ENCODE results near the gene FCGBP.
"Not testable (repeated sequence)": the region's sequence is repeated elsewhere in the genome, so short reads cannot be mapped to it uniquely, and the experiment has no call there.

Gene FCGBP

DNA sequence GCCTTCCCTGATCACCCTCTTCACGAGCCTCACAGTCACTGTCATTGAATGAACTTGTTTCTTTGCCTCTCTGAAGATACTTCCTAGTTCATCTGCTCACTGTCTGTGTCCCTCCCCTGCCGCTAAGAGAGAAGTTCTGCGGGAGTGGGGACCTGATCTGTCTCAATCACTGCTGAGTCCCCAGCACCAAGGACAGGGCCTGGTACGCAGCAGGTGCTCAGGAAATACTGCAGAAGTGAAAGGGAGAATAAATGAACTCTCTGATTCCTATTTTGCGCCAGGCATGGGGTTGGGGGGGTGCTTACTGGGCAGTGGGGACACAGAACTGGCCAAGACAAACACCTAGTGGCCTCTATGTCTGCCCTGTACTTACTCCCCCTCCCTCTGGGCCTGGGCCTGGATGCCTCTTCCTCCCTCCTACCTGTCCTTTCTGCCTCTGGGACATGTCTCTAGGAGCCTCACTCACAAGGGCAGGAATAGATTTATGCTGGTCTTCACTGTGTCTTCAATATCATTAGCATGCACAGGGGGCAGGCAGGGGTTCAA lies 17.5 kb downstream of the FCGBP start:
- no peak for DNase-seq

DNA sequence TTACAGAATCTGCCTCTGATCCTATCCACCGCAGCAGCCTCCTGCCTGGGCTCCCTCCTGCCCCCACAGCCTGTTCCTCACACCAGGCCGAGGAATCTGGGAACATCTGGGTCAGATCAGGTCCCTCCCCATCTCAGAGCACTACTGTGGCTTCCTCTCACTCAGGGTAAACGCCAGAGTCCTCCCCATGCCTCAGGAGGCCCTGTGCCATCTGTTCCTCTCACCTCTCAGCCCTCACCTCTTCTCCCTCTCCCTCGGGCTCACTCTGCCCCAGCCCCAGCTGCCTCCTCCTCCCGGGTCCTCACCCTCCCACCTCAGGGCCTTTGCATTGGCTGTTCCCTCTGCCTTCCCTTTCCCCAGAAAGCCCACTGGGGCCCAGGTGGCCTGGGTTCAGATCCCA lies 18.2 kb downstream of the FCGBP start:
- peak; percentile 5 for DNase-seq

GRCh38 chr19:39915848-39916215 lies 18.6 kb downstream of the FCGBP start:
- DNase-seq, result no peak

- peak; percentile 36 for DNase-seq
Measured at GRCh38 chr19:39915101-39915847, 19.2 kb downstream of the FCGBP start.

GRCh38 chr19:39913682-39914333 lies 20.6 kb downstream of the FCGBP start:
- no peak for DNase-seq

- no peak for DNase-seq
Measured at GRCh38 chr19:39908803-39909202, 25.6 kb downstream of the FCGBP start.

DNA sequence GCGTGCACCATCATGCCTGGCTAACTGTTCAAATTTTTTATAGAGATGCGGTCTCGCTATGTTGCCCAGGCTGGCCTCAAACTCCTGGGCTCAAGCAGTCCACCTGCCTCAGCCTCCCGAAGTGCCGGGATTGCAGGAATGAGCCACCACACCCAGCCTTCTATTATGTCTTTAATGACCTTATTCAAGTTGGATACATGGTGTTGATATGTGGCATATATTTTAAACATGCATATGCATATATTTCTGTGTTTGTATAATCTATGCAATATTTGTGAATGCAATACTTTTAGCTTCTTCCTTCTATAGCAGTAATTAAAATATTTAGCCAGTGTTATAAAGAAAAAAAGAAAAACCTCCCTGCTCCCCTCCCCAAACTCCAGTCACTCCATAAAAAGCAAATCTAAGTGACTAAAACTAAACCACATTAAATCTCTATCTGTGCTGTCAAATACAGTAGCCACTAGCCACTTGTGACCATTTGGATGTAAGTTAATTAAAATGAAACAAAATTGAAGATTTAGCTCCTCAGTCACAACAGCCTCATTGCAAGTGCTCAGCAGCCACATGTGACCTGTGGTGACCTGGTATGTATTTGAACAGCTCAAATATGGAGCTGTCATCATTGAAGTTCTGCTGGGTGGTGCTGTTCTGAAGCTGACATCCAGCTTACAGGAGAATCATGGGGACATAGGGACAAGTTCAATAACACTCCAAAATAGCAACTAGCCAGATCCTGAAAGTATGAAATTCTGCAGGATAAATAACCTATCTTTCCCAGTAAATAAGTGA lies 27.4 kb downstream of the FCGBP start:
- no peak for DNase-seq

DNA sequence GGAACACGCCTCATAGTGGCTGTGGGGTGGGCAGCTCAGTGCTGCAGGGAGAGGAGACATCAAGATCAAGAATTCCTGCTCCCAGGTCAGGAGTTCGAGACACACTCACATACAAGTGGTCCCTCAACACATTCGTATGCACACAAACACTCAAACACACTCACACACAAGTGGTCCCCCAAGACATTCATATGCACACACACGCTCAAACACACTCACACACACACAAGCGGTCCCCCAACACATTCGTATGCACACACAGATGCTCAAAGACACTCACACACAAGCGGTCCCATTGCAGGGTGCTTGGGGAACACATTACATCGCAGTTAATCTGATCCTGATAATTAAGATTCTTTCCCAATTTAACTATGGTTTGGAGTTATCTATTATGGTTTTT lies 28.2 kb downstream of the FCGBP start:
- no peak for DNase-seq

GRCh38 chr19:39903486-39904091 lies 30.8 kb downstream of the FCGBP start:
- not testable (repeated sequence) for DNase-seq

- not testable (repeated sequence) for DNase-seq
Measured at GRCh38 chr19:39902326-39902725, 32.1 kb downstream of the FCGBP start.

DNA sequence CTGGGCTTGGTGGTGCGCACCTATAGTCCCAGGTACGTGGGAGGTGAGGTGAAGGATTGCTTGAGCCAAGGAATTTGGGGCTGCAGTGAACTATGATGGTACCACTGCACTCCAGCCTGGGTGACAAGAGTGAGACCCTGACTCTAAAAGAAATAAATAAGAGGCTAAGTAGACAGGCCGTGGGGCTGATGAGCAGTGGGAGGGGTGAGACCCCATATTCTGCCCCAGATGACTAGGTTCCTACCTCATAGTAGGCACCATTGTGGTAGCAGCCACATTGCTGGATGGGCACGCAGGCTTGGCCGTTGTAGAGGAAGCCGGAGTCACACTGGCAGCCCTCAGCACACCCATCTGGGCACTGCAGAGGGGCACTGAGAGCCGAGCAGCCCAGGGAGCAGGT lies 32.8 kb downstream of the FCGBP start:
- DNase-seq, result not testable (repeated sequence)

DNA sequence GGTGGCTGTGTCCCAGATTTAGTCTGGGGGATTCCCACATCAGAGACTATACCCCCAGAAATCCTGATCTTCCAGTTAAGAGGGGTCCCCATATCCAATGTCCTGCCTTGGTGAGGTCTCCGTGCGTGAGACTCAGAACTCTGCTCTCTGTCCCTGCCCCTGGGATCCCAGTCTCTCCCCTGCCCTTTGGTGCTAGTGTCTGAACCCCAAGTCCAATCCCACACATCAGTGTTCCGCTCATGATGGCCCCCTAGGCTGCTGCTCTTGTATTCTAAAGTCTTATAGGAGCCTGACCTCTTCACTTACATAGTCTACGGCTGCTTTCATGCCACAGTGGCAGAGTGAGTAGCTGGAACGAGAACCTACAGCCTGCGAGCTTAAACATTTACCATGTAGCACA lies 35.6 kb downstream of the FCGBP start:
- DNase-seq, result not testable (repeated sequence)

- DNase-seq, result peak; percentile 87
Measured at GRCh38 chr19:39897511-39898245, 36.8 kb downstream of the FCGBP start.

DNA sequence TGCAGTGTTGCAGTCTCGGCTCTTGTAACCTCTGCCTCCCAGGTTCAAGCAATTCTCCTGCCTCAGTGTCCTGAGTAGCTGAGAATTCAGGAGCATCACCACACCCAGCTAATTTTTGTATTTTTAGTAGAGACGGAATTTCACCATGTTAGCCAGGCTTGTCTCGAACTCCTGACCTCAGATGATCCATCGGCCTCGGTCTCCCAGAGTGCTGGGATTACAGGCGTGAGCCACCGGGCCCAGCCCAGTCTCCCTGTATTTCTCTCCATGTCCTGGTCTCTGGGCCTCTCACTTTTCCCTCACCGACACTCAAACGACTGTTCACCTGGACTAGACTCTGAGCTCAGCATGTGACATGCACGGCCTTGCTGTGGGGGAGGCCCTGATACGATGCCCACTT lies 39.3 kb downstream of the FCGBP start:
- DNase-seq, result not testable (repeated sequence)

- DNase-seq, result not testable (repeated sequence)
Measured at GRCh38 chr19:39894236-39894606, 40.2 kb downstream of the FCGBP start.

DNA sequence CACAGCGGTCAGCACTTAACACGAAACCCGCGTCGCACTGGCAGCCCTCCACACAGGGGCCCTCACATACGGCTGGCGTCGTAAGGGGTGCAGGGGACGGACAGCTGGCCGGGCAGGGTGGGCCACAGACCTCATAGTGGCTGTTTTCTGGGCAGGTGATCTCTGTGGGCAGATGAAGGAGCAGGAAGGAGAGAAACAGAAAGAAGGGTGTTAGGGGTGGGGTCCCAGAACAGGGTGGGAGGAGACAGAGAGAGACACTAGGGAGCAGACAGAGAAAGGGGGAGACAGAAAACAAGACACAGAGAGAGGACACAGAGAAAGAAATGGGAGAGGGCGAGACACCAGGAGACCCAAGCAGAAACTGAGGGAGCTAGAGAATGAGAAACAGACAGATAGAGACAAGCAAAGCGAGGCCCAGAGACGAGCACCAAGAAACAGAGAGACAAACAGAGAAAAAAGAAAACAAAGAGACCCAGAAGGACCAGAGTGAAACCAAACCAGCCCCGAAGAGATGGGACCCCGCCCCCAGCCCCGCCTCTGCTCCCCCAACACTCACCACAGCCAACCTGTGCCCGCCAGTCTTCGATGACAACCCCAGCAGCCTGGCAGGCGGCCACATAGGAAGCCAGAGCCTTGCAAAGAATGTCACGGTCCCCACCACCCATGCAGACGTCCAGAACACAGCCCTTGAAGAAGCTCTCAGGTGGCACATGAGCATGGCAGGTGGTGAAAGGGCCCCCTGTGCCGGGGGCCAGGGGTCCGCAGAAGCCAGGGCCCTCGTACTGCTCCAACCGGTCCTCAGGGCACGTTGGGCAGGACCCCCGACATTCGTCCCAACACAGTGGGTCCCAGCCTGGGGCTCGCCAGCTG lies 40.8 kb downstream of the FCGBP start:
- not testable (repeated sequence) for DNase-seq

DNA sequence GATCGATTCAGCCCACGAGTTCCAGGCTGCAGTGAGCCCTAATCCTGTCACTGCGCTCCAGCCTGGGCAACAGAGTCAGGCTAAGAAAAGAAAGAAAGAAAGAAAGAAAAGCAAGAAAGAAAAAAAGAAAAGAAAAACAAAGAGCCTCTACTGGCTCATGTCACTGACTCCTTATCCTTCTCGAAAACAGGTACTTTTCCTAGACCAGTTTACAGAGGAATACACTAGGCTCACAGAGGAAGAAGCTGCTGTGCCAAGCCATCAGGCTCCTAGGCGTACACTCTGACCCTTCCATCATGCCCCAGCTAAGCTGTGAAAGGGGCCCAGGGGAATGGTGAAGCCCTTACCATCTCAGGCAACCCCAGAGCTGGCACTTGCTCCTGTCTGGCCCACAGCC lies 41.9 kb downstream of the FCGBP start:
- not testable (repeated sequence) for DNase-seq

GRCh38 chr19:39891660-39892505 lies 42.6 kb downstream of the FCGBP start:
- DNase-seq, result peak; percentile 72

DNA sequence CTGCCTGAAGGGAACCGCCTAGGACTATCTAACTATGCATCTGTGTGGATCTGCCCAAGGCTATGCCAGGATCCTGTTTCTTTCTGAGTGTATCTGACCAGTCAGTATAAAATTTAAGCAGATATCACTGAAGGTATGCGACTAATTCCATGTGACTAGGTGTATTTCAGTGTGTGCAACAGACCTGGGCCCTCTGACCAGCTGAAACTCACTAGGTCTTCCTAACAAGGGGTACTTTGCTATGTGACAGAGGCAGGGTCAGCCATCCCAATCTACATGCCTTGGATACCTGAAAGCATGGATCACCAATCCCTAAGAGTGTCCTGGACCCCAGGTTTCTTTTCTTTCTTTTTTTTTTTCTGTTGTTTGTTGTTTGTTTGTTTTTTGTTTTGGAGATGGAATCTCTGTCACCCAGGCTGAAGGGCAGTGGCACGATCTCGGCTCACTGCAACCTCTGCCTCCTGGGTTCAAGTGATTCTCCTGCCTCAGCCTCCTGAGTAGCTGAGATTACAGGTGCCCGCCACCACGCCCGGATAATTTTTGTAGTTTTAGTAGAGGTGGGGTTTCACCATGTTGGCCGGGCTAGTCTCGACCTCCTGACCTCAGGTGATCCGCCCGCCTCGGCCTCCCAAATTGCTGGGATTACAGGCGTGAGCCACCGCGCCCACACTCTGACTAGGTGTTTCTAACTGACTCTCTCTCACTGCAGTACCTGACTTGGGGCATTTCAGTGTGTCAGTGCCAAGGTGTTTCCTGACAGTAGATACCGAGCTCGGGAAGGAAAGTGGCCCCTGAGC lies 43.5 kb downstream of the FCGBP start:
- no peak for DNase-seq

Measured in NCI-H69 (cell line).